Panc1 (cell line): ENCODE measurements around the gene CXCR6. TPM values are rescaled to one million over a fixed set of nuclear protein-coding genes. Genes with fewer than 3 reads are reported as not detected.

Source experiments
- ATAC-seq: fragments of 200-7000 bp; cut with Tn5 transposase; 2 replicates; pipeline ENCODE4 v1.9.1; 2020; ENCODE audit warnings: mild to moderate bottlenecking, moderate library complexity
- BruUV-seq: library from RNA; stranded (reverse); fragments of 400-500 nt; replicated peaks from 2 replicates; lab custom pipeline; 2021; lab: Mats Ljungman, UMichigan
- CTCF ChIA-PET: fragments of 300-600 bp; sonication (Branson Sonifier 250); formaldehyde crosslinking; loops from one replicate; lab custom pipeline; 2022; ENCODE audit warnings: antibody characterized with exemption; lab: Charles Lee
- POLR2A ChIA-PET: fragments of 300-600 bp; sonication (Branson Sonifier 250); formaldehyde crosslinking; loops from one replicate; lab custom pipeline; 2022; ENCODE audit warnings: antibody characterized with exemption; lab: Charles Lee
- DNase-seq: peaks from one replicate; pipeline ENCODE4 v3.0.0-alpha.2; 2010; ENCODE audit warnings: low read depth, low spot score
- H3K27ac ChIP-seq: 2 replicates; pipeline ENCODE4 v1.5.1; 2011; ENCODE audit warnings: mild to moderate bottlenecking, low read length, inconsistent platforms
- H3K27me3 ChIP-seq: fragments of 200-500 bp; sonication (Bioruptor generic); 2 replicates; pipeline ENCODE4 v1.6.0; 2014; ENCODE audit warnings: low read length, inconsistent platforms; ENCODE audit not compliant: control insufficient read depth, insufficient read depth
- H3K36me3 ChIP-seq: fragments of 200-500 bp; sonication (Bioruptor generic); 2 replicates; pipeline ENCODE4 v1.5.1; 2014; ENCODE audit warnings: inconsistent platforms, mild to moderate bottlenecking, low read length, moderate library complexity; ENCODE audit not compliant: control insufficient read depth, insufficient read depth
- H3K4me1 ChIP-seq: 2 replicates; pipeline ENCODE4 v1.5.1; 2011; ENCODE audit warnings: inconsistent platforms, mild to moderate bottlenecking, low read length, moderate library complexity; ENCODE audit not compliant: control insufficient read depth, insufficient read depth
- H3K4me3 ChIP-seq, 2 experiments: 2 replicates each; pipeline ENCODE4 v1.5.1; 2011 to 2012; ENCODE audit warnings: low read depth in 2 of 2, low read length in 2 of 2, mild to moderate bottlenecking in 2 of 2, inconsistent platforms in 1 of 2, moderate library complexity in 1 of 2
- H3K9me3 ChIP-seq: fragments of 200-500 bp; sonication (Bioruptor generic); 2 replicates; pipeline ENCODE4 v1.5.1; 2014; ENCODE audit warnings: low read depth, mild to moderate bottlenecking, inconsistent platforms, low read length, moderate library complexity; ENCODE audit not compliant: control insufficient read depth, insufficient read depth
- POLR2AphosphoS5 ChIP-seq: IDR thresholded peaks from 2 replicates; pipeline ENCODE4 v1.6.1; 2012; ENCODE audit warnings: mild to moderate bottlenecking, low read depth, low read length, moderate library complexity
- SIN3A ChIP-seq: IDR thresholded peaks from 2 replicates; pipeline ENCODE4 v1.6.1; 2012; ENCODE audit warnings: low read depth, mild to moderate bottlenecking, low read length, moderate library complexity, borderline replicate concordance; ENCODE audit not compliant: insufficient read depth
- TCF7L2 ChIP-seq: IDR thresholded peaks from 2 replicates; pipeline ENCODE4 v1.6.1; 2011; ENCODE audit warnings: mild to moderate bottlenecking, low read depth, low read length, inconsistent platforms
- in situ Hi-C: cut with HindIII; loops from 2 replicates; pipeline ENCODE4 v1.10.0; 2016; ENCODE audit warnings: low sequenced_read_pairs, low pct_unique_long_range_greater_than_20kb
- intact Hi-C: fragments of 100-400 bp; cut with micrococcal nuclease; formaldehyde crosslinking; loops from one replicate; pipeline ENCODE4 v1.10.0; 2022; ENCODE audit not compliant: unreplicated experiment
- total RNA-seq: library from RNA; stranded (reverse); gene quantifications from one replicate; pipeline ENCODE4 v1.2.1, GENCODE V29; 2021; ENCODE audit not compliant: unreplicated experiment
- TF ChIP-seq, protein P1 (sequence below), 2 experiments: IDR thresholded peaks; 2 replicates each; pipeline ENCODE4 v1.6.1; 2011 to 2012; ENCODE audit warnings: low read depth in 2 of 2, control low read depth in 1 of 2, low read length in 1 of 2, mild to moderate bottlenecking in 1 of 2, moderate library complexity in 1 of 2; ENCODE audit not compliant: insufficient read depth in 1 of 2
- TF ChIP-seq, protein P2 (sequence below): fragments of 450-650 bp; IDR thresholded peaks from 2 replicates; pipeline ENCODE4 v1.5.1; 2017; ENCODE audit warnings: mild to moderate bottlenecking

The CXCR6 gene
- total RNA-seq, 1 experiment from 2014 or later = not detected

DNA sequence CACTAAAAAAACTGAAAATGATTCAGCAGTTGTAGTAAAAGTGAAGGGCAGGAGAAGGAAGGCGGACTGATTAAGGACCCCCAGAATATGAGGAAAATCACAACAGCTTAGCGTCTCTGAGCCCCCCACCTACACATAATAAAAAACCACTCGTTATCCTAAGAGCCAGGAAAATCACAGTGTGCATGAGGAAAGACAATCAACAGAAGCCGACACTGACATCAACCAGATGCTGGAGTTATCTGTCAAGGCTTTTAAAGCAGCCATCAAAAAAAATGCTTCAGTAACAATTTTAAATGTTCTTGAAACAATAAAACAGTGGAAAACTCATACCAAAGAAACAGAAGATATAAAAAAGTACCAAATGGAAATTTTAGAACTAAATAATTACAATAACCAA, 9.7 kb upstream of the CXCR6 start:
- Histone ChIP-seq H3K9me3 (no peaks in the 10 kb centered on the region), H3K27ac (no peak overlapping the region), H3K27me3 (no peaks in the 10 kb centered on the region), H3K4me3 (no peak overlapping the region), H3K4me1 (no peaks in the 10 kb centered on the region), H3K36me3 (no peaks in the 10 kb centered on the region)
- TF ChIP-seq, protein P1, sequence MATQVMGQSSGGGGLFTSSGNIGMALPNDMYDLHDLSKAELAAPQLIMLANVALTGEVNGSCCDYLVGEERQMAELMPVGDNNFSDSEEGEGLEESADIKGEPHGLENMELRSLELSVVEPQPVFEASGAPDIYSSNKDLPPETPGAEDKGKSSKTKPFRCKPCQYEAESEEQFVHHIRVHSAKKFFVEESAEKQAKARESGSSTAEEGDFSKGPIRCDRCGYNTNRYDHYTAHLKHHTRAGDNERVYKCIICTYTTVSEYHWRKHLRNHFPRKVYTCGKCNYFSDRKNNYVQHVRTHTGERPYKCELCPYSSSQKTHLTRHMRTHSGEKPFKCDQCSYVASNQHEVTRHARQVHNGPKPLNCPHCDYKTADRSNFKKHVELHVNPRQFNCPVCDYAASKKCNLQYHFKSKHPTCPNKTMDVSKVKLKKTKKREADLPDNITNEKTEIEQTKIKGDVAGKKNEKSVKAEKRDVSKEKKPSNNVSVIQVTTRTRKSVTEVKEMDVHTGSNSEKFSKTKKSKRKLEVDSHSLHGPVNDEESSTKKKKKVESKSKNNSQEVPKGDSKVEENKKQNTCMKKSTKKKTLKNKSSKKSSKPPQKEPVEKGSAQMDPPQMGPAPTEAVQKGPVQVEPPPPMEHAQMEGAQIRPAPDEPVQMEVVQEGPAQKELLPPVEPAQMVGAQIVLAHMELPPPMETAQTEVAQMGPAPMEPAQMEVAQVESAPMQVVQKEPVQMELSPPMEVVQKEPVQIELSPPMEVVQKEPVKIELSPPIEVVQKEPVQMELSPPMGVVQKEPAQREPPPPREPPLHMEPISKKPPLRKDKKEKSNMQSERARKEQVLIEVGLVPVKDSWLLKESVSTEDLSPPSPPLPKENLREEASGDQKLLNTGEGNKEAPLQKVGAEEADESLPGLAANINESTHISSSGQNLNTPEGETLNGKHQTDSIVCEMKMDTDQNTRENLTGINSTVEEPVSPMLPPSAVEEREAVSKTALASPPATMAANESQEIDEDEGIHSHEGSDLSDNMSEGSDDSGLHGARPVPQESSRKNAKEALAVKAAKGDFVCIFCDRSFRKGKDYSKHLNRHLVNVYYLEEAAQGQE (IDR thresholded peaks at IDR 0.05; ENCODE audit: insufficient read depth in 1 of 2, low read depth in 2 of 2, low read length in 1 of 2) = no peak
- TF ChIP-seq, protein P2, sequence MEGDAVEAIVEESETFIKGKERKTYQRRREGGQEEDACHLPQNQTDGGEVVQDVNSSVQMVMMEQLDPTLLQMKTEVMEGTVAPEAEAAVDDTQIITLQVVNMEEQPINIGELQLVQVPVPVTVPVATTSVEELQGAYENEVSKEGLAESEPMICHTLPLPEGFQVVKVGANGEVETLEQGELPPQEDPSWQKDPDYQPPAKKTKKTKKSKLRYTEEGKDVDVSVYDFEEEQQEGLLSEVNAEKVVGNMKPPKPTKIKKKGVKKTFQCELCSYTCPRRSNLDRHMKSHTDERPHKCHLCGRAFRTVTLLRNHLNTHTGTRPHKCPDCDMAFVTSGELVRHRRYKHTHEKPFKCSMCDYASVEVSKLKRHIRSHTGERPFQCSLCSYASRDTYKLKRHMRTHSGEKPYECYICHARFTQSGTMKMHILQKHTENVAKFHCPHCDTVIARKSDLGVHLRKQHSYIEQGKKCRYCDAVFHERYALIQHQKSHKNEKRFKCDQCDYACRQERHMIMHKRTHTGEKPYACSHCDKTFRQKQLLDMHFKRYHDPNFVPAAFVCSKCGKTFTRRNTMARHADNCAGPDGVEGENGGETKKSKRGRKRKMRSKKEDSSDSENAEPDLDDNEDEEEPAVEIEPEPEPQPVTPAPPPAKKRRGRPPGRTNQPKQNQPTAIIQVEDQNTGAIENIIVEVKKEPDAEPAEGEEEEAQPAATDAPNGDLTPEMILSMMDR = no peak
- TF ChIP-seq POLR2AphosphoS5 = no peak
- no peak for TF ChIP-seq TCF7L2
- TF ChIP-seq SIN3A = no peak
- ChIA-PET POLR2A (no interaction called here), CTCF (no interaction called here)
- in situ Hi-C loops = no loop called here
- ATAC-seq = no peak
- intact Hi-C loops = loop anchor here (10.0 kb wide), 1 partner anchor 441 kb away; the partner anchor contains the start of gene CCR5
- BruUV-seq = no TSS peak
- DNase-seq = no peak

DNA sequence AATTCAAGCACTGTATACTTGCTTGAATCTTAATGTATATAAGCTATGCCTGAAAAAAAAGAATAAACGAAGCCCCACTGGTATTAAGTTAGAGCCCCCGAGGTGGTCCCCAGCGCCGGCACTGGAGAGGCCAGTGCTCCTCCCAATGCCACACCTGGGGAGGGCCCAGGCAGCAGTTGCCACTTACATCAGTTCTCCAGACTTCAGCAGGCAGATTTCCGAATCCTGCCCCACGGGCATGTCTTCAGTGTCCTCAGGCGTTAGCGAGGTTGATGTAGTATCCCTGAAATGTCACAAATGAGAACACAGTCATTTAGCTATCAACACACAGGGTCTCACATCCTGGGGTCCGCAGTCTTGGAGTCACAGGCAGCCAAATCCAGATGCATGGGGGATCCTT, 7.0 kb upstream of the CXCR6 start:
- no peaks in the 10 kb centered on the region for H3K36me3 ChIP-seq
- BruUV-seq = no TSS peak
- in situ Hi-C loops (no loop called here), intact Hi-C loops (loop anchor here (10.0 kb wide), 1 partner anchor 439 kb away; the partner anchor contains the start of gene CCR5)
- TF ChIP-seq, protein P2 = no peak
- TF ChIP-seq, protein P1 (IDR thresholded peaks at IDR 0.05; ENCODE audit: insufficient read depth in 1 of 2, low read depth in 2 of 2, low read length in 1 of 2) = no peak
- TF ChIP-seq TCF7L2 (no peak), SIN3A (no peak)
- H3K27ac ChIP-seq = no peak overlapping the region
- no peak for ATAC-seq
- H3K4me1 ChIP-seq = no peaks in the 10 kb centered on the region
- DNase-seq = no peak
- H3K4me3 ChIP-seq = no peak overlapping the region
- CTCF ChIA-PET = no interaction called here
- POLR2A ChIA-PET = no interaction called here
- no peaks in the 10 kb centered on the region for H3K9me3 ChIP-seq
- H3K27me3 ChIP-seq = no peaks in the 10 kb centered on the region
